GM19468 (cell line): ENCODE results near the gene ABCC2.
"Not testable (repeated sequence)": the region's sequence is repeated elsewhere in the genome, so short reads cannot be mapped to it uniquely, and the experiment has no call there.

Experiments used
- ATAC-seq: cut with Tn5 transposase; IDR thresholded peaks from one replicate; pipeline ENCODE4 v1.9.1; 2021; ENCODE audit warnings: mild to moderate bottlenecking, moderate library complexity, moderate number of reproducible peaks; ENCODE audit not compliant: unreplicated experiment; ENCODE audit errors: extremely low read depth

Gene ABCC2

GRCh38 chr10:99880080-99880835 lies 97.8 kb downstream of the ABCC2 start:
- ATAC-seq: no peak

GRCh38 chr10:99881371-99881770 lies 98.9 kb downstream of the ABCC2 start:
- no peak for ATAC-seq

DNA sequence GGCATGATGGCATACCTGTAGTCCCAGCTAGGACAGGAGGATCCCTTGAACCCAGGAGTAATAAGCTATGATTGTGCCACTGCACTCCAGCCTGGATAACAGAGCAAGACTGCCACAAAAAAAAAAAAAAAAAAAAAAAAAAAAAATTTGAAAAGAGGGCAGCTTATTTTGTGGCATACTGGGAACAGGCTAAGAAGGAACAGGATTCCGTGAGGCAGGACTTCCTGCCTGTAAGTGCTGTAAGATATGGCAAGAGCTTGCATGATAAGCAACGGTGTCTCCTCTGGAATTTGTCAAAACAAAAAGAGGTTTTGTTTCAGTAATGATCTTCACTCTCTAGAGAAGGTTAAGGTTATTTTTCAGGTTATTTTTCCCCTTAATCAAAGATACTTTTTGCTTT lies 101.1 kb downstream of the ABCC2 start:
- ATAC-seq: no peak

- no peak for ATAC-seq
Observed at GRCh38 chr10:99888622-99889021, 106.2 kb downstream of the ABCC2 start.

- no peak for ATAC-seq
Observed at GRCh38 chr10:99894613-99895012, 112.2 kb downstream of the ABCC2 start.

- ATAC-seq: not testable (repeated sequence)
Observed at GRCh38 chr10:99895066-99895465, 112.6 kb downstream of the ABCC2 start.

- ATAC-seq: no peak
Observed at GRCh38 chr10:99895867-99896266, 113.4 kb downstream of the ABCC2 start.
